ENCODE measurements around the gene ALDH2. TPM values are rescaled to one million over a fixed set of nuclear protein-coding genes. Genes with fewer than 3 reads are reported as not detected.
A peak's percentile ranks its signal among the peaks of the same experiment; 100 is the strongest.
"Not testable (repeated sequence)": the region's sequence is repeated elsewhere in the genome, so short reads cannot be mapped to it uniquely, and the experiment has no call there.

The ALDH2 gene
- total RNA-seq, 1 donor from 2014 or later: 11.3 TPM

- no peak for DNase-seq (ENCODE audit: low spot score)
These were observed 8.6 kb upstream of the ALDH2 start for GRCh38 chr12:111758120-111758561.

GRCh38 chr12:111759271-111759670 lies 7.5 kb upstream of the ALDH2 start:
- DNase-seq (ENCODE audit: low spot score): no peak

DNA sequence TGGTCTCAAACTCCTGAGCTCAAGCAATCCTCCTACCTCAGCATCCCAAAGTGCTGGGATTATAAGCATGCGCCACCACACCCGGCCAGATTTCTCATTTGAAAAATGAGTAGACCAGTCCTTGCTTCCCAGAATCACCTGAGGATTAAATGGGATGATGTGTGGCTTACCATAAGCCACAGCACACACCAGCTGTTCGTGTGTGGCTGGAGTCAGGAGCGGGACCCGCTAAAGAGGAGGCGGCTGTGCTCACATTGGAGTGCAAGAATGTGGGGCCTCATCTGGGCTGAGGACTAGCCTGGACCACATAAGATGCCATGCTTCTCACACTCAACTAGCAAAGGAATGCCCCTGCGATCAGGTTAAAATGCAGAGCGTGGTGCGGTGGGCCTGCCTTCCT lies 6.7 kb upstream of the ALDH2 start:
- DNase-seq (ENCODE audit: low spot score): no peak

DNA sequence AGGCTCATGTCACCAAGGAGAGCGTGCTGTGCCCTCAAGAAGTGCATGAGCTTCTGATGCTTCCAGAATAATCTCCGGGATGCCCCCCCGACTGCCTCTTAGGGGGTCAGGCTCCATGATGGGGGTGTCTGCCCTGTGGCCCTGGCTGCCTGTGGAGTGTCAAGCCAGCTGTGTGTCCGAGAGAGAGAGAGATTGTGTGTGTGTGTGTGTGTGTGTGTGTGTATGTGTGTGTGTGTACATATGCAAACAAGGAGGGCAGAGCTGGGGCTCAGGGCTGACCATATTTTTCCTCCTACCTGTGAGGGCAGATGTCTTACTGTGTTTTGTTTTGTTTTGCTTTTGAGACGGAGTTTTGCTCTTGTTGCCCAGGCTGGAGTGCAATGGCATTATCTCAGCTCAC lies 5.6 kb upstream of the ALDH2 start:
- no peak for DNase-seq (ENCODE audit: low spot score)

DNA sequence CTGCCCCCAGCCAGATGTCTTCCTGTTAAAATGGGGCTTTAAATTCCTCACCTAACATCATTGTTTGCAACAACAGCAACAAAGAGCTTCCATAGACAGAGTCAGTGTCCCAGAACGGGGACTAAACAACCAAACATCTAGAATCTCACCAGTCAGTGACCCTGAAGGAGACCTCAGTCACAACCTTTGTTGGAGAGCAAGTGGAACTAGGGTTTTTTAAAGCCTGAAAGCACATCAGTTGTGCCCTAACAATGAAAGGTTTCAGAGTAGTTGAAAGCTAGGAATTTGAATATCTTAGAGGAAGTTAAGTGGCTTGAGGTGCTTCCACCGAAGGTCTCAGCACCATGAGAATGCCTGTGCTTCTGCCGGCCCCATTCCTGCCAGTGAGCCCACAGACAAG lies 5.0 kb upstream of the ALDH2 start:
- no peak for DNase-seq (ENCODE audit: low spot score)

DNA sequence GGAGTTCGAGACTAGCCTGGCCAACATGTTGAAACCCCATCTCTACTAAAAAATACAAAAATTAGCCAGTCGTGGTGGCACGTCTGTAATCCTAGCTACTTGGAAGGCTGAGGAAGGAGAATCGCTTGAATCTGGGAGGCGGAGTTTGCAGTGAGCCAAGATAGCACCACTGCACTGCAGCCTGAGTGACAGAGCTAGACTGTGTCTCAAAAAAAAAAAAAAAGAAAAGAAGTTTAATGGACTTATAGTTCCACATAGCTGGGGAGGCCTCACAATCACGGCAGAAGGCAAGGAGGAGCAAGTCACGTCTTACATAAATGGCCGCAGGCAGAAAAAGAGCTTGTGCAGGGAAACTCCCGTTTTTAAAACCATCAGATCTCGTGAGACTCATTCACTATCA lies 3.2 kb upstream of the ALDH2 start:
- not testable (repeated sequence) for DNase-seq (ENCODE audit: low spot score)

DNA sequence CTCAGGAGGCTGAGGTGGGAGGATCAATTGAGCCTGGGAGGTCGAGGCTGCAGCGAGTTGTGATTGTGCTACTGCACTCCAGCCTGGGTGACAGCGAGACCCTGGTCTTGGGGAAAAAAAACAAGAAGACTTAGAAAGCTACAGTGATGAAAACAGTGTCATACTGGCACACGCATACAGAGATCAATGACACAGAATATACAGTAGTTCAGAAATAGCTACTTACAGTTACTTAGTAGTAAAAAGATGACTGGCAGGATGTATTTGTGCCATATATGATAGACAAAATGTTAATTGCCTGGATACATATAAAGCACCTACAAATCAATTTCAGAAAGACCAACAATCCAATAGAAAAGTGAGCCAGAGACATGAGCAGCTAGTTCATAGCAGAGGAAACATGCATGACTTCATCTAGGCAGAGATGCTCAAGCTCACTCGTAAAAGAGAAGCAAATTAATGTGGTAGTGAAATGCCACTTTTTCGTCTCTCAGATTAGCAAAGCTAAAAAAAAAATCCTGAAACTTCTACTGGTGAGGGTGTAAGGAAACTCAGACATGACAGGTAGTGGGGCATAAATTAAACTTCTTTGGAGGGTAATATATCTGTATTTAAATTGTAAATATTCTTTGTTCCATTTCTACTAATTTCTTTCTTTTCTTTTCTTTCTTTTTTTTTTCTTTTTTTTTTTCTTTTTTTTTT lies 2.5 kb upstream of the ALDH2 start:
- DNase-seq (ENCODE audit: low spot score): no peak

DNA sequence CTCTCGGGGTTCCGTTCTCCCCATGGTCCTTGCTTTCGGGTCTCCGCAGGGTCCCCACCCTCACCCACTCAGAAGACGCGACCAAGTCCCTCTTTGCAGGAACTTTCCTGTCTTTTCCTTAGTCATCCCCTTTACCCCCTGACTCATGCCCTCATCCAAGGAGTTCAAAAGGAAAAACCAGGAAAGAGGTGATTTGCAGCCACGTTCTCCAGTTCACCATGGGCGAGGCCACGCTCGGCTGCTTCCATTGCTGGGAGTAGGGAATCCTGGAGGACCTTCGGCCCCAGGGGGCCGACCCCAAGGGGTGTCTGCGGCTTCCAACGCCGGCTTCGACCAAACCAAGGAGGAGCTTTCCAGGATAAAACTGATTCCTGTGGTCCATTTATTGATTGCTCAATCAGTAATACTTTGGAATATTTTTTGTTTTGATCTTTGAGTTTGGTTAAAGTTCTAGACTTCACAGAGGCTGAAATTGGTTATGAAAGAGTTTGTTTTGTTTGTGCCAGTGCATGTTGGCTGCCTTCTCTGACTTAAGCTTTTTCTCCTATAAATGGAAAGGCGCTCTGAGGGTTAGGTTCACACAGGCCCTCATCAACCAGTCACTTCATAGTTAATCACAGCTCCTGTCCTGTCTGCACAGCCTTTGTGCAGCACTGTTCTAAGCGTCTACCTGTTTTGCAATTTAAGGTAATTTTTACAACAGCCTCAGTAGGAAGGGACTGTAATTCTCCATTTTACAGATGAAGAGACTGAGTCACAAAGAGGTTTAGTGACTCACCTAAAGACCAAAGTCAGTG lies 827 bp downstream of the ALDH2 start:
- DNase-seq (ENCODE audit: low spot score): peak; percentile 44

GRCh38 chr12:111768159-111768895 lies 1.6 kb downstream of the ALDH2 start:
- DNase-seq (ENCODE audit: low spot score): no peak

DNA sequence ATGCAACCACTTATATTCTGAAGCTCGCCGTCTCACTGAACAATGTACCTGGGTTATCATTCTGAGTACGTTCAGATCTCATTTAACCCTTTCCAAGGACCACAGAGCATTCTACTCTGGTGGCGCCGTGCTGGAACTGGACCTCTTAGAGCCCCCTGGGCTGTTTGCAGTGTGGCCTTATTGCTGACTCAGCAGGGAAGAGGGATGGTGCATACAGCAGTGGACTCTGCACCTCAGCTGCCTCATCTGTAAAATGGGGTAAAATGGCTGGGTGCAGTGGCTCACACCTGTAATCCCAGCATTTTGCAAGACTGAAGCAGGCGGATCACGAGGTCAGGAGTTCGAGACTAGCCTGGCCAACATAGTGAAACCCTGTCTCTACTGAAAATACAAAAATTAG lies 2.9 kb downstream of the ALDH2 start:
- DNase-seq (ENCODE audit: low spot score): no peak

GRCh38 chr12:111773801-111774551 lies 7.2 kb downstream of the ALDH2 start:
- peak; percentile 91 for DNase-seq (ENCODE audit: low spot score)

- peak; percentile 98 for DNase-seq (ENCODE audit: low spot score)
These were observed 8.8 kb downstream of the ALDH2 start for GRCh38 chr12:111775205-111776193.

DNA sequence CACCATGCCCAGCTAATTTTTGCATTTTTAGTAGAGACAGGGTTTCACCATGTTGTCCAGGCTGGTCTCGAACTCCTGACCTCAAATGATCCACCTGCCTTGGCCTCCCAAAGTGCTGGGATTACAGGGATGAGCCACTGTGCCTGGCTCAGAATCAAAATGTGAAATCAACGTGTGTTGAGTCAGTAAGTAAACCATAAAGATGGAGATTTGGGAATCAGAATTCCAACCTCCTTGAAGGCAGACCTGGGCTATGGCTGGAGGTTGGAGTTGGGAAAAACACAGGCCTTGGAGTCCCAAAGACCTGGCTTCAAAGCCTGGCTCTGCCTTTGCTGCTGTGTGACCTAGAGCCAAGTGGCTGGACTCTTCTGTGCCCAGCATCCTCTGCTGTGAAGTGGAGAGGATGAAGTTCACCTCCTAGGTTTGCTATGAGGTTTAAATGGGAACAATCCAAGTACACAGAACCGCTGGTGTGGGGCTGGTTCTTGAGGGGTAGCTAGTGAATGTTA lies 10.2 kb downstream of the ALDH2 start:
- DNase-seq (ENCODE audit: low spot score): no peak

- DNase-seq (ENCODE audit: low spot score): no peak
These were observed 10.8 kb downstream of the ALDH2 start for GRCh38 chr12:111777345-111778045.

DNA sequence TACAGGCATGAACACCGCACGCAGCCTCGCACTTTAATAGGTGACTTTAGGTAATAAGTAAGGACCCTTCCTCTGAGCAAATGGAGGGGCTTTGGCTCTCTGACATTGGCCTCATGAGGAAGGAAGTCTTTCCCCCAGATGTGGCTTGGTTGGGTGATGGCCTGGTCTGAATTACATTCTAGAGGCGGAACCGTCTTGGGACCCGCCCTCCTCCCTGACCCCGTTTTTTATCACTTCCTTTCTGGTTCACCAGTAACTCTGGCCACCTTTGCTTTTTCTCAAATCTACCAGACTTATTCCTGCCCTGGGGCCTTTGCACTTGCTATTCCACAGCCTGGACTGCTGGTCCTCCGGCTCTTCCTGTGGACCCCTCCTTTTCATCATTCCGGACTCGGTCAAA lies 13.4 kb downstream of the ALDH2 start:
- DNase-seq (ENCODE audit: low spot score): no peak

- DNase-seq (ENCODE audit: low spot score): no peak
These were observed 13.9 kb downstream of the ALDH2 start for GRCh38 chr12:111780615-111781014.

- no peak for DNase-seq (ENCODE audit: low spot score)
These were observed 14.4 kb downstream of the ALDH2 start for GRCh38 chr12:111781085-111781658.

- DNase-seq (ENCODE audit: low spot score): no peak
These were observed 16.3 kb downstream of the ALDH2 start for GRCh38 chr12:111783046-111783445.

DNA sequence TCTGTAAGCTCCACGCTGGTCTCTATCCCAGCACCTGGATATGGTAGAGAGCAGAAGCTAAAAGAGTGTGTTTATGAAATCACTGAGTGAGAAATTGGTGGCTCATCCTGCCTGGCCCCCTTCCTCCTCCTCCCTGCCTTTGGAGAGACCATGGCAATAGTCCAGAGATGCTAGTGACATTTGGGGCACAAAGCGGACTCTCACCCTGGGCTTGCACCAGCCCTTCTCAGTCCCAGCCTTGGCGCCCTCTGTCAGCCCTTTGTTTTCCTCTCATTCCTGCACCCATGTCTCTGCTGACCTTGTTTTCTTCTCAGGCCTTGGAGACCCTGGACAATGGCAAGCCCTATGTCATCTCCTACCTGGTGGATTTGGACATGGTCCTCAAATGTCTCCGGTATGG lies 18.2 kb downstream of the ALDH2 start:
- no peak for DNase-seq (ENCODE audit: low spot score)
